Karpas-422 (cell line): ENCODE measurements around the gene SCGB1D1. TPM values are rescaled to one million over a fixed set of nuclear protein-coding genes. Genes with fewer than 3 reads are reported as not detected.
"Not testable (repeated sequence)": the region's sequence is repeated elsewhere in the genome, so short reads cannot be mapped to it uniquely, and the experiment has no call there.

ENCODE experiments used
- DNase-seq: peaks from one replicate; pipeline ENCODE4 v3.0.0-alpha.2; 2015
- H2AFZ ChIP-seq: fragments of 200-600 bp; sonication (generic); 2 replicates; pipeline ENCODE4 v1.6.1; 2014; ENCODE audit warnings: antibody characterized with exemption, low read length, mixed read lengths
- H3K27ac ChIP-seq: fragments of 200-600 bp; sonication (generic); 2 replicates; pipeline ENCODE4 v1.5.1; 2014; ENCODE audit warnings: mild to moderate bottlenecking, low read length, moderate library complexity
- H3K27me3 ChIP-seq: fragments of 200-600 bp; sonication (generic); 2 replicates; pipeline ENCODE4 v1.6.1; 2014; ENCODE audit warnings: low read length, mixed read lengths
- H3K36me3 ChIP-seq: fragments of 200-600 bp; sonication (generic); 2 replicates; pipeline ENCODE4 v1.6.1; 2014; ENCODE audit warnings: low read length, mixed read lengths; ENCODE audit not compliant: insufficient read depth
- H3K4me1 ChIP-seq: fragments of 200-600 bp; sonication (generic); 2 replicates; pipeline ENCODE4 v1.6.1; 2014; ENCODE audit warnings: mild to moderate bottlenecking, low read length, mixed read lengths
- H3K4me2 ChIP-seq: fragments of 200-600 bp; sonication (generic); 2 replicates; pipeline ENCODE4 v1.6.1; 2014; ENCODE audit warnings: low read length, low read depth, mild to moderate bottlenecking; ENCODE audit not compliant: poor library complexity, severe bottlenecking
- H3K4me3 ChIP-seq: fragments of 200-600 bp; sonication (generic); 2 replicates; pipeline ENCODE4 v1.5.1; 2014; ENCODE audit warnings: mild to moderate bottlenecking, antibody characterized with exemption, low read length, mixed read lengths
- H3K79me2 ChIP-seq: fragments of 200-600 bp; sonication (generic); 2 replicates; pipeline ENCODE4 v1.6.1; 2014; ENCODE audit warnings: mild to moderate bottlenecking, low read length, mixed read lengths
- H3K9ac ChIP-seq: fragments of 200-600 bp; sonication (generic); 2 replicates; pipeline ENCODE4 v1.6.0; 2014; ENCODE audit warnings: low read length
- H3K9me2 ChIP-seq: fragments of 200-600 bp; sonication (generic), shearing (Covaris generic); replicated peaks from 2 replicates; pipeline ENCODE4 v1.6.0; 2014; ENCODE audit warnings: mild to moderate bottlenecking, low read length, moderate library complexity; ENCODE audit not compliant: insufficient read depth
- H3K9me3 ChIP-seq: fragments of 300-700, 200-600 bp; sonication (generic); 2 replicates; pipeline ENCODE4 v1.6.1; 2014; ENCODE audit warnings: low read length, mixed read lengths
- H4K20me1 ChIP-seq: fragments of 200-600 bp; sonication (generic); 2 replicates; pipeline ENCODE4 v1.6.1; 2014; ENCODE audit warnings: mild to moderate bottlenecking, antibody characterized with exemption, low read length, low read depth; ENCODE audit not compliant: insufficient read depth
- total RNA-seq: library from RNA; depleted of rRNA; stranded (reverse); fragments of >200 nt; shearing (Covaris generic); gene quantifications from 2 replicates; pipeline ENCODE4 v1.2.3, GENCODE V29; 2014; ENCODE audit warnings: low replicate concordance

Gene SCGB1D1
- total RNA-seq, 1 experiment from 2014 or later: not detected

DNA sequence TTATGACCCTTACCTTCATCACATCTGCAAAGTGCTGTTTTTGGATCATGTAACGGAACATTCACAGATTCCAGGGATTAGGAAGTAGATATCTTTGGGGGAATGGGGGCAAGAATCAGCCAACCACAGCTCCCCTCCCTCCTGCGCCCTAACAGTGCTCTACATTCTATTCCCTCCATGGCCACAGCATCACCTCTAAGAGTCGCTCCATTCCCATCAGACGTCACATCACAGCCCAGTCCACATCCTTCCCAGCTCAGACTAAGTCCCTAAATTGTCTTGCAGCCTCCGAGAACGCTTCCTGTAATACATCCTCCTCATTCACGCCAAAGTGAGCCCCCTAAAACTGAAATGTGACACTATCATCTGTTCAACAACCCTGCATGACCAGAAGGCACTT is 5.9 kb downstream of the SCGB1D1 start:
- Histone ChIP-seq H3K4me2 (no peak overlapping the region), H3K9me3 (no peaks in the 10 kb centered on the region), H4K20me1 (no peaks in the 10 kb centered on the region; the same call in 1 of the 2 replicates), H2AFZ (no peak overlapping the region), H3K36me3 (no peaks in the 10 kb centered on the region), H3K9ac (no peak overlapping the region), H3K27me3 (no peaks in the 10 kb centered on the region), H3K27ac (no peak overlapping the region), H3K4me1 (no peaks in the 10 kb centered on the region; the same call in 1 of the 2 replicates), H3K9me2 (no peaks in the 10 kb centered on the region), H3K79me2 (no peaks in the 10 kb centered on the region), H3K4me3 (no peak overlapping the region)
- DNase-seq: no peak

DNA sequence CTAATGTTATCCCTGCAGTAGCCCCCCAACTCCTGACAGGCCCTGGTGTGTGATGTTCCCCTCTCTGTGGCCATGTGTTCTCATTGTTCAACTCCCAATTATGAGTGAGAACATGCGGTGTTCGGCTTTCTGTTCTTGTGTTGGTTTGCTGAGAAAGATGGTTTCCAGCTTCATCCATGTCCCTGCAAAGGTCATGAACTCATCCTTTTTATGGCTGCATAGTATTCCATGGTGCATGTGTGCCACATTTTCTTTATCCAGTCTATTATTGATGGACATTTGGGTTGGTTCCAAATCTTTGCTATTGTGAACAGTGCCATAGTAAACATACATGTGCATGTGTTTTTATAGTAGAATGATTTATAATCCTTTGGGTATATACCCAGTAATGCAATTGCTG is 7.4 kb downstream of the SCGB1D1 start:
- not testable (repeated sequence) for H3K4me1 ChIP-seq, H2AFZ ChIP-seq, H3K9me3 ChIP-seq, H3K79me2 ChIP-seq, H3K4me3 ChIP-seq, DNase-seq, H3K27ac ChIP-seq, H3K9ac ChIP-seq, H3K9me2 ChIP-seq, H3K4me2 ChIP-seq, H3K27me3 ChIP-seq, H4K20me1 ChIP-seq, H3K36me3 ChIP-seq

DNA sequence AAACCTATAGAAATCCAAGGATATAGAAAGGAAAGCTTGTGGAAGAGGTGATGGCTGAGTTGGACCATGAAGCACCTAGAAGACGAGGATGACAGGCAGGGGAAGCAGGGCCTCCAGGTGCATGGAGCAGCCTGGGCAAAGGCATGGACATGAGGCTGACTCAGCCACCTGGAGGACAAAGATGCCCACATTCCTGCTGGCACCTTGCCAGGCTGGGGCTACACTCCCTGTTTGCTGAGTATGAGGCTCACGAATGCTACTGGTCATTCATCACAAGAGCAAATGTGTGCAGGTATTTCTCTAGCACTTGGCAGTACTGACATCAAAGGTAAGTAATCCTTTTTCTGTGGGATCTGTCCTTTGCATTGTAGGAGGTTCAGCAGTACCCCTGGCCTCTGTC is 11.4 kb downstream of the SCGB1D1 start:
- H3K79me2 ChIP-seq: no peaks in the 10 kb centered on the region
- no peaks in the 10 kb centered on the region for H3K36me3 ChIP-seq
- H4K20me1 ChIP-seq: no peaks in the 10 kb centered on the region
- H3K9ac ChIP-seq: no peak overlapping the region
- DNase-seq: no peak
- no peaks in the 10 kb centered on the region for H3K27me3 ChIP-seq
- no peak overlapping the region for H3K4me3 ChIP-seq
- H2AFZ ChIP-seq: no peak overlapping the region
- H3K27ac ChIP-seq: no peak overlapping the region
- H3K4me2 ChIP-seq: no peak overlapping the region
- peaks cover 12% of the 10 kb centered on the region for H3K4me1 ChIP-seq
- H3K9me3 ChIP-seq: no peaks in the 10 kb centered on the region
- no peaks in the 10 kb centered on the region for H3K9me2 ChIP-seq

DNA sequence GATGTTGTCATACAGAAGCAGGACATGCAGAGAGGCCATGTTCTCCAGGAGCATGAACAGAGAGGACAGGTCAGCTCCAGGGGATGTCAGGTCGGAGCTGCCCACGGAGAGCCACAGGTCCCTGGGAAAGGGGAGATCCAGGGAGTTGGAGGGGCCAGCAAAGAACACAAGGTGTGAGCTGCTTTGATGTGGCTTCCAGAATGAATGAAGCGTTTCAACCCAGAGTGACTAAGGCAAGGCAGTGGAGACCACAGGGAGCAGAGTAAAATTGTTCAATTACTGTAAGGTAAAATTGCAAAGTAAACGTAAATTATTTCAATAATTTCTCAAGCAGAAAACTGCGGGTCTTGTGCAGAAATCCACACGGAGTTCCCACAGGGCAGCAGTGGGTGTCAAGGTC is 12.9 kb downstream of the SCGB1D1 start:
- Histone ChIP-seq H3K9ac (no peak overlapping the region), H3K4me3 (no peak overlapping the region), H3K4me2 (no peak overlapping the region), H3K79me2 (no peaks in the 10 kb centered on the region), H2AFZ (no peak overlapping the region), H3K9me3 (no peaks in the 10 kb centered on the region), H4K20me1 (no peaks in the 10 kb centered on the region), H3K27ac (no peak overlapping the region), H3K27me3 (no peaks in the 10 kb centered on the region), H3K4me1 (peaks cover 13% of the 10 kb centered on the region), H3K36me3 (no peaks in the 10 kb centered on the region), H3K9me2 (no peaks in the 10 kb centered on the region)
- DNase-seq: no peak

DNA sequence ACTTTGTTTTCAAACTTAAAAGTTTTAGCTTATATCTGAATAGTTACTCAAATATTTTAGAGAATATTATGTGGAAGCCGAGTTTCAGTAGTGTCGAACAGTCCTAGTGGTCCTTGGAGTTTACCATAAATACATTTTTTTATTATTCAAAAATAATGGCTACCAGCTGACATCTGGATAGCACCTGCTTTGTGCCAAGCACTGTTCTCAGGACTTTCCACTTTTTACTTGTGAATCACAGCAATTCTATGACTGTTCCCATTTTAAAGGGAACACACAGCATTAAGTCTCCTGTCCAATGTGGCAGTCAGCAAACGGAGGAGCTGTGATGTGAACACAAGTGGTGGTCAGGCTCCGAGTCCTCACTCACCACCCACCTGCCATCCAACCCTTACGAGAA is 14.4 kb downstream of the SCGB1D1 start:
- Histone ChIP-seq H3K9me2 (no peaks in the 10 kb centered on the region), H4K20me1 (no peaks in the 10 kb centered on the region), H2AFZ (no peak overlapping the region), H3K4me1 (peaks cover 13% of the 10 kb centered on the region), H3K27ac (no peak overlapping the region), H3K79me2 (no peaks in the 10 kb centered on the region), H3K9ac (no peak overlapping the region), H3K27me3 (no peaks in the 10 kb centered on the region), H3K9me3 (no peaks in the 10 kb centered on the region), H3K4me2 (no peak overlapping the region), H3K36me3 (no peaks in the 10 kb centered on the region), H3K4me3 (no peak overlapping the region)
- DNase-seq: no peak

DNA sequence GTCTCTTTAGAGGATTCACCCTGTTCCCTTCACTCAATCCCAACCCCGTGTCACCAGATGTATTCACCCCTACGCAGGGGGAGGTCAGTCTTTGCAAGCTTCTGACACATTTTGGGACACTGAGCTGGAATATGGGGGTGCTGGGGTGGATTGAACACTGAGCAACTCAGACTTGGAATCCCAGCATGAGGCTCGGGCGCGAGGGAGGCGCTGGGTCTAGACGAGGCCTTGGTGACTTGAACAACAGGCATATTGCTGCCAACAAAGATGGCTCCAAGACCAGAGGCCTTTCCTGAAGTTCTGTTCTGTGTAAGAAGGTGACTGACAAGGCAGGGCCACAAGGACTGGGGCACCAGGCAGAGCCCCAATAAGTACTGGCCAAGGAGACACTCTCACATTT is 15.4 kb downstream of the SCGB1D1 start:
- no peak overlapping the region for H2AFZ ChIP-seq

DNA sequence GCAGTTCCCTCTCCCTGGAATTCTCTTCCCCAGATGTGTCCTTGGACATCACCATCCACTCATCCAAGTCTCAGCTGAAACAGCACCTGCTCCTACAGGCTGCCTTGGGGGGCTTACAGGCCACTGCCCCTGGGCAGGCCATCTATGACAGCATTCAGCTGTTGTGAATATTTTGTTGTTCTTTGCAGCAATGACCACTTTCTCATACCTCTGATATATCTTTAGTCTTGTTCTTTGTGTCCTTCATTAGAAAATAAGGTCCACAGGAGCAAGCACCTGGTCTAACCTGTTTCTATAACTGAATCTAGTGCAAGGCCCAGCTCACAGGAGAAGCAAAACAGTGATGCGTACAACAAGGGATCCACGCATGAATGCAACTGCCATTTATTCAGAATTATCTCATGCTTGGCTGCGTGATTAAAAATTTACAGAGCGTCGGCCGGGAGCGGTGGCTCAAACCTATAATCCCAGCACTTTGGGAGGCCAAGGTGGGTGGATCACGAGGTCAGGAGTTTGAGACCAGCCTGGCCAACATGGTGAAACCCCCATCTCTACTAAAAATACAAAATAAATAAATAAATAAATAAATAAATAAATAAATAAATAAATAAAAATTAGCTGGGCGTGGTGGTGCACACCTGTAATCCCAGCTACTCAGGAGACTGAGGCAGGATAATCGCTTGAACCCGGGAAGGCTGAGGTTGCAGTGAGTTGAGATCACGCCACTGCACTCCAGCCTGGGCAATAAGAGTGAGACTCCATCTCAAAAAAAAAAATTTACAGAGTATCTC is 16.5 kb downstream of the SCGB1D1 start:
- not testable (repeated sequence) for H3K9ac ChIP-seq, H4K20me1 ChIP-seq, H3K27me3 ChIP-seq, H3K9me2 ChIP-seq, H3K79me2 ChIP-seq, H2AFZ ChIP-seq, H3K9me3 ChIP-seq, H3K36me3 ChIP-seq, H3K4me3 ChIP-seq, H3K27ac ChIP-seq
- DNase-seq: peak; percentile 67
- peak overlapping the region; percentile 52 for H3K4me2 ChIP-seq
- peaks cover 13% of the 10 kb centered on the region for H3K4me1 ChIP-seq

More for the DNA sequence above, 15.4 kb downstream of the SCGB1D1 start:
- no peak overlapping the region for H3K9ac ChIP-seq
- H4K20me1 ChIP-seq: no peaks in the 10 kb centered on the region
- no peaks in the 10 kb centered on the region for H3K36me3 ChIP-seq
- DNase-seq: no peak
- no peaks in the 10 kb centered on the region for H3K9me2 ChIP-seq
- no peaks in the 10 kb centered on the region for H3K79me2 ChIP-seq
- H3K4me3 ChIP-seq: no peak overlapping the region
- H3K4me1 ChIP-seq: peaks cover 13% of the 10 kb centered on the region
- no peak overlapping the region for H3K27ac ChIP-seq
- H3K9me3 ChIP-seq: no peaks in the 10 kb centered on the region
- no peak overlapping the region for H3K4me2 ChIP-seq
- H3K27me3 ChIP-seq: no peaks in the 10 kb centered on the region

DNA sequence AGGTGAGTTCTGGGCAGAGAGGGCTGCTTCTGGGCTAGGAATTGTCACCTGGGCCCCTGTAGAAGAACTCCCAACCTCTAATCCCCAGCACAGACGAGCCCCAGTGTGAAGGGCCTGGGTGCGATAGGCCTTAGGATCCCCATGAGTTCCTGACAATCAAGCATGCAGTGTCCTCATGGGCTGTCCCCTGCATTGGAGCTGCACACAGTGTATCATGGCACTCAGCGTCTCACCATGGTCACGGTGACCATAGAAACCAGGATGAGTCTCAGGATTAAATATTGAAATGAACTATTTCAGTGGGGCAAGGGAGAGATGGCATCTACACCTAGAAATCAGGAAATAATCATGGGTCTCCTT is 18.7 kb downstream of the SCGB1D1 start:
- H3K27me3 ChIP-seq: no peaks in the 10 kb centered on the region
- no peaks in the 10 kb centered on the region for H3K9me3 ChIP-seq
- no peak overlapping the region for H3K9ac ChIP-seq
- no peaks in the 10 kb centered on the region for H3K36me3 ChIP-seq
- H2AFZ ChIP-seq: no peak overlapping the region
- no peak overlapping the region for H3K27ac ChIP-seq
- H3K79me2 ChIP-seq: no peaks in the 10 kb centered on the region
- H3K9me2 ChIP-seq: no peaks in the 10 kb centered on the region
- no peak for DNase-seq
- no peaks in the 10 kb centered on the region for H4K20me1 ChIP-seq
- H3K4me1 ChIP-seq: peaks cover 8% of the 10 kb centered on the region
- no peak overlapping the region for H3K4me2 ChIP-seq
- no peak overlapping the region for H3K4me3 ChIP-seq
